GM12865 (cell line): ENCODE measurements around the gene TNFAIP1.

ENCODE experiments used
- DNase-seq: peaks from one replicate; pipeline ENCODE4 v3.0.0; 2010; ENCODE audit warnings: low read depth
- H3K4me3 ChIP-seq: 2 replicates; pipeline ENCODE4 v1.5.1; 2011; ENCODE audit warnings: mild to moderate bottlenecking, low read depth, low read length, control low read depth
- TF ChIP-seq, protein P1 (sequence below): IDR thresholded peaks from 2 replicates; pipeline ENCODE4 v1.5.1; 2011; ENCODE audit warnings: low read length, control low read depth, low read depth, inconsistent platforms; ENCODE audit not compliant: insufficient read depth; ENCODE audit errors: missing control alignments

TNFAIP1 gene

DNA sequence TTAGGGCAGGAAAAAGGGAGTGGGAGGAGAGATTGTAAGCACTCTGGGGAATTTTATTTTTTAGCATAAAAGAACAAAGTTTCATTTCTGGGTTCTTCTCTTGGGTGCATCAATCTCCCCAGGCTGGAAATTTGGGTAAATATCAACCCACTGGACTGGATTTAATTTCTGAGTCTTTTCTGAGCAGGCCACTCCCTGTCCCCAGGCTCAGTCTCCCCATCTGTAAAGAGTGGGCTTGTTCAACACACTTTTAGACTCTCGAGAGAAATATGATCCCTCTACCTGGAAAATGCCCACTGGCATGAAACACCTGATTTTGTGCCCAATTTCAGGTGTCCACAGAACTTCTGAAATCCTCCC is 35.2 kb downstream of the TNFAIP1 start:
- H3K4me3 ChIP-seq: no peak overlapping the region
- no peak for DNase-seq
- TF ChIP-seq, protein P1, sequence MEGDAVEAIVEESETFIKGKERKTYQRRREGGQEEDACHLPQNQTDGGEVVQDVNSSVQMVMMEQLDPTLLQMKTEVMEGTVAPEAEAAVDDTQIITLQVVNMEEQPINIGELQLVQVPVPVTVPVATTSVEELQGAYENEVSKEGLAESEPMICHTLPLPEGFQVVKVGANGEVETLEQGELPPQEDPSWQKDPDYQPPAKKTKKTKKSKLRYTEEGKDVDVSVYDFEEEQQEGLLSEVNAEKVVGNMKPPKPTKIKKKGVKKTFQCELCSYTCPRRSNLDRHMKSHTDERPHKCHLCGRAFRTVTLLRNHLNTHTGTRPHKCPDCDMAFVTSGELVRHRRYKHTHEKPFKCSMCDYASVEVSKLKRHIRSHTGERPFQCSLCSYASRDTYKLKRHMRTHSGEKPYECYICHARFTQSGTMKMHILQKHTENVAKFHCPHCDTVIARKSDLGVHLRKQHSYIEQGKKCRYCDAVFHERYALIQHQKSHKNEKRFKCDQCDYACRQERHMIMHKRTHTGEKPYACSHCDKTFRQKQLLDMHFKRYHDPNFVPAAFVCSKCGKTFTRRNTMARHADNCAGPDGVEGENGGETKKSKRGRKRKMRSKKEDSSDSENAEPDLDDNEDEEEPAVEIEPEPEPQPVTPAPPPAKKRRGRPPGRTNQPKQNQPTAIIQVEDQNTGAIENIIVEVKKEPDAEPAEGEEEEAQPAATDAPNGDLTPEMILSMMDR: no peak

DNA sequence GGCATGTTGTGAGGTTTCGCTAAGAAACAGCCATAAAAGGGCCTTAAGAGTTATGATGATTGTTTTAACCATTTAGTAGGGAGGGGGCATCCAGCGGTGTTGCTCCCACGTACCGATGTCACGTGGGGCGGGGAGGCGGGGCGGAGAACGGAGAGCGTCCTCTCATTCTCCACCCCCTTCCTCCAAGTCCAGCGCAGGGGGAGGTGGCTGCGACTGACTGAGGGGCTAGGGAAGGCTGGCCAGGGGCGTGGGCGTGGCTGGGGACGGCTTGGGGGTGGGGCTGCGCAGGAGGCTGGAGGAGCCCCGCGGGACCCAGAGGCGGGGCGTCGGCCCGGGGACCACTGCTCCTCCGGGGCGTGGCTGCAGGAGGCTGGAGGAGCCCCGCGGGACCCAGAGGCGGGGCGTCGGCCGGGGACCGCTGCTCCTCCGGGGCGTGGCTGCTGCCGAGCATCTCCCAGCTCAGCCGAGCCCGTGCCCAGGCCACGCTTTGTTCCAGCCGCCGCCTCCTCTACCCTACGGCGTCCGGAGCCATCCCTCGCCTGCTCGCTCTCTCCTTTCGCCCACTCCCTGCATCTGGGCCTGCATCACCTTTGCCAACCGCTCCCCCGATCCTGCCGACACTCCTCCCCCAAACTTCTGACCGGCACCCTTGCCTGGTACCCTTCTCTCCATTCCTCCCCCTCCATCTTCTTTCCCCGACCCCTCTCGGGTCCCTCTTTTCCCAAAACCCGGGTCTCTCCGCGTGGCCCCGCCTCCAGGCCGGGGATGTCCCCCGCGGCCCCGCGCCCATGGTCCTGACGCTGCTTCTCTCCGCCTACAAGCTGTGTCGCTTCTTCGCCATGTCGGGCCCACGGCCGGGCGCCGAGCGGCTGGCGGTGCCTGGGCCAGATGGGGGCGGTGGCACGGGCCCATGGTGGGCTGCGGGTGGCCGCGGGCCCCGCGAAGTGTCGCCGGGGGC is 36.0 kb downstream of the TNFAIP1 start, which contains the start of gene SARM1:
Gene SARM1, plus strand, starts transcription at position 450 of the 958 bp plus-strand sequence. Its CDS starts 339 bp downstream, at position 789.
- peak; percentile 94 for DNase-seq
- TF ChIP-seq, protein P1: no peak
- peak within 1 kb of the TSS; percentile 76 for H3K4me3 ChIP-seq

DNA sequence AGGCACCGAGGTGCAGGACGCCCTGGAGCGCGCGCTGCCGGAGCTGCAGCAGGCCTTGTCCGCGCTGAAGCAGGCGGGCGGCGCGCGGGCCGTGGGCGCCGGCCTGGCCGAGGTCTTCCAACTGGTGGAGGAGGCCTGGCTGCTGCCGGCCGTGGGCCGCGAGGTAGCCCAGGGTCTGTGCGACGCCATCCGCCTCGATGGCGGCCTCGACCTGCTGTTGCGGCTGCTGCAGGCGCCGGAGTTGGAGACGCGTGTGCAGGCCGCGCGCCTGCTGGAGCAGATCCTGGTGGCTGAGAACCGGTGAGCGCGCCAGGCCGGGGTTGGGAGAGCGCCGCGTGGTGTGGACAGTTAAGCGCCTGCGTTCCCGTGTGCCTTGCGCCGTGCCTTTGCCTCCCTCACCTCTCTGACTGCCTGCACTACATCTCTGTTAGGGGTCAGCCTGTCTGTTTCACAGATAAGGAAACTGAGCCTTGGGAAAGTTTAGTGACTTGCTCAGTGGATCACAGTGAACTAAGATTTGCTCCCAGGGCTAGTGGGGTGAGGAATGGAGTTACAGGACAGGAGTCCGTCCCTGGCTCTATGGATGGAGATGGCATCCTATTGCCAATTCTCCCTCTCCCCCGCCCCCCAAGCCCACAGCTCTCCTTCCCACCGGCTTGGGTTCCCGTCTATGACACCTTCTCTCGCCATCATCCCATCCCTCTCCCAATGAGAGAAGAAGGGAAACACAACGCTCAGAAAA is 36.8 kb downstream of the TNFAIP1 start:
- DNase-seq: peak; percentile 55
- TF ChIP-seq, protein P1: no peak
- H3K4me3 ChIP-seq: peak overlapping the region; percentile 76

DNA sequence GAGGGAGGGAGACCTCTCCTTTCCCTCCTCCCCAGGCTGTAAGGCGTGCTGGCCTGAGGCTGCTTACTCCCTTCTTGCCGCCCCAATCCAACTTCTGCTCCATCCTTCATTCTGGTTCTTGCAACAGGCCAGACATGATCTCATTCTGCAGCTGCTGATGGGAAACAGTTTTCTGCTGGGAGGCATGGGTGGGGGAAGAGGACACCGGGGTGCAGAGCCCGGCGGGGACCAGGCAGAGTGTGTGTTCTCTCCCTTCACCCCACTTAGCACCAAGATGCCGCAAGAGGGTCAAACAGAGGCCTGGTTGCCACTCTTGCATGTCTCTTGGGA is 37.3 kb downstream of the TNFAIP1 start:
- TF ChIP-seq, protein P1: no peak
- no peak for DNase-seq
- H3K4me3 ChIP-seq: peak overlapping the region; percentile 76

DNA sequence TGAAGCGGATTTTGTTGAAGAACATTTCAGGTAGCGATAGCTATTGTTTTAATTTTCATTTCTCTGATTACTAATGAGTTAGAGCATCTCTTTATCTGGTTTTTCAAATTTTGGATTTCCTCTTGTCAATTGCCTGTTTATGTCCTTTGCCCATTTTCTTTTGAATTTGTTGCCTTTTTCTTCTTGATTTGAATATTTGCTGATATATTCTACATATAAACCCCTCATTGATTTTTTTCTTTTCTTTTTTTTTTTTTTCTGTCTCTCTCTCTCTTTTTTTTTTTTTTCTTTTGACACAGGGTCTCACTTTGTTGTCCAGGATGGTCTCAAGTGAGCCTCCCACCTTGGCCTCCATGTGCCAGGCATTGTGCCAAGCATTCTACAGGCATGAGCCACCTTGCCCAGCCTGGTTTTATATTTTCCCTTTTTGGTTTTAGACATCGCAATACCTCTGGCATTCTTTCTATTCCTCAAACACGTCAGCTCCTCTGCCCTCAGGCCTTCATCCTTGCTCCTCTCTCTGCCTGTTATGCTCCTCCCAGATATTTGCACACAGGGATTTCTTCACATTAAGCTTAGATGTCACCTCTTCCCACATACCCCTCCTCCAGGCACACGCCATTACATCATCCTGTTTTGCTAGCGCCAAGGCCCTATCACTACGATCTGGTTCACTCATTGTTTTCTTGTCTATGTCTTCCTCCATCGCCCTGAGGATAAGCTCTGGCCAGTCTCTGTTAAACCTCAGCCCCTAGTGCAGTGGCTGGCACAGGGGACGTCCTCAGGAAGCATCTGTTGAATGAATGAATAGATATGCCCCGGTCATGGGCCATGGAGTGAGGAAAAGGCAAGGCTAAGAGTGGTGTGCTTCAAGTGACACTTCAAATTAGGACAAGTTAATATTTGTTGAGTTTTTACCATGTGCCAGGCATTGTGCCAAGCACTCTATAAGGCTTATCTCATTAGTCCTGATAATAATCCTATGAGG is 44.5 kb downstream of the TNFAIP1 start:
- no peak for DNase-seq
- TF ChIP-seq, protein P1: no peak
- no peak overlapping the region for H3K4me3 ChIP-seq

DNA sequence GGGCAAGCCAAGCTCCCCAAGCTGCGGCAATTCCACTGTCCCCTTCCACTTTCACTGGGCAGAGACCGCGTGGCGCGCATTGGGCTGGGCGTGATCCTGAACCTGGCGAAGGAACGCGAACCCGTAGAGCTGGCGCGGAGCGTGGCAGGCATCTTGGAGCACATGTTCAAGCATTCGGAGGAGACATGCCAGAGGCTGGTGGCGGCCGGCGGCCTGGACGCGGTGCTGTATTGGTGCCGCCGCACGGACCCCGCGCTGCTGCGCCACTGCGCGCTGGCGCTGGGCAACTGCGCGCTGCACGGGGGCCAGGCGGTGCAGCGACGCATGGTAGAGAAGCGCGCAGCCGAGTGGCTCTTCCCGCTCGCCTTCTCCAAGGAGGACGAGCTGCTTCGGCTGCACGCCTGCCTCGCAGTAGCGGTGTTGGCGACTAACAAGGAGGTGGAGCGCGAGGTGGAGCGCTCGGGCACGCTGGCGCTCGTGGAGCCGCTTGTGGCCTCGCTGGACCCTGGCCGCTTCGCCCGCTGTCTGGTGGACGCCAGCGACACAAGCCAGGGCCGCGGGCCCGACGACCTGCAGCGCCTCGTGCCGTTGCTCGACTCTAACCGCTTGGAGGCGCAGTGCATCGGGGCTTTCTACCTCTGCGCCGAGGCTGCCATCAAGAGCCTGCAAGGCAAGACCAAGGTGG is 45.7 kb downstream of the TNFAIP1 start:
- H3K4me3 ChIP-seq: no peak overlapping the region
- DNase-seq: no peak
- TF ChIP-seq, protein P1: no peak
